ENCODE data around the gene B3GALT5.
"Not testable (repeated sequence)": the region's sequence is repeated elsewhere in the genome, so short reads cannot be mapped to it uniquely, and the experiment has no call there.

Gene B3GALT5

GRCh38 chr21:39667353-39667891, 54.7 kb downstream of the B3GALT5 start:
- no peak for DNase-seq (ENCODE audit: low spot score)

DNA sequence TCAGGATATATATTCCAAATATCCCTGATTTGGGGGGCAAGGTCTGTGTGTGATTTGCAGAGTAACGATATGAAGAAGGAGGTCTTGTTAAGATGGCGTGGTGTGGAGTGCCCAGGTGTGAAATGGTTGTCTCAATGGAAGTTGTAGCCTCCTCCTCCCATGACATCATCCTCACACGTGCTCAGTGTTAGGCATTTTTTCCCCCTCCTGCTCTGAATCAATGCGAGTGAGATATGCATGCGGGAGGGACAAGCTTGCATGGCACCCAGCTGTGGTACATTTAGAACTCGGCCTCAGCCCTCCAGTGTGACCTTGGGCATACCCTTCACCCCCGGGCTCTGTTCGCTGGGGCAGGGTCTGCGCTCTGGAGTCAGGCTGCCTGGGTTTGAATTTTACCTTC, 55.6 kb downstream of the B3GALT5 start:
- DNase-seq (ENCODE audit: low spot score), result no peak

DNA sequence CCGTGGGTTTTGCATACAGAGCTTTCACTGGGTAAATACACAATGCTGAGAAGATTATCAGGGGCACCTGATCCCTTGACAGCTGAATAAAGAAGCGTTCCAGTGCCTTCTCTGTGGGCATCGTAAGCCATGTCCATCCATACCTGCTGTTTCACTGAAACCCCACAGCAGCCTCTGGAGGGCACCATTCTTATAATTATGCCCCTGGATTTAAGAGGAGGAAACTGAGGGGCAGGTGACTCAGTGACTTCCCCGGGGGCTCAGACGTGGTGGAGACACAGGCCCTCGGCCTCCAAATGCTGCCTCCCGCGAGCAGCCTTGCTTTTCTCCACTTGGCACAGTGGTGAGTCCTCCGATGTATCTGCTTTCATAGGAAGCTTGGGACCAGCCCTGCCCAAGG, 56.7 kb downstream of the B3GALT5 start:
- no peak for DNase-seq (ENCODE audit: low spot score)

GRCh38 chr21:39669976-39670661, 57.4 kb downstream of the B3GALT5 start:
- DNase-seq (ENCODE audit: low spot score), result no peak

DNA sequence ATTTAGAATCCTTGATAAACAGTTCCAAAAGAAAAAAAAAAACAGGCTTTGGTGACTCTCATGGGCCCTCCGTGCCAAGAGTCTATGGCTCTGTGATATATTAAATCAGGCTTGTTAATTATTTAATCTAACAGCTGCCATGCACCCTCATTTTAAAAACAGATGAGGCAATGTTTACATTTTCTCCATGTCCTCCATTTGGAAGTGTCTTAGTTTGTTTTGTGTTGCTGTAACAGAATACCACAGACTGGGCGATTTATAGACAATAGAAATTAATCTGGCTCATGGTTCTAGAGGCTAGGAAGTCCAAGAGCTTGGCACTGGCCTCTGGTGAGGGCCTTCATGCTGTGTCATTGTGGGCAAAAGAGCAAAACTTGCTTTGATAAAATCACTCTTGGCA, 58.0 kb downstream of the B3GALT5 start:
- no peak for DNase-seq (ENCODE audit: low spot score)

DNA sequence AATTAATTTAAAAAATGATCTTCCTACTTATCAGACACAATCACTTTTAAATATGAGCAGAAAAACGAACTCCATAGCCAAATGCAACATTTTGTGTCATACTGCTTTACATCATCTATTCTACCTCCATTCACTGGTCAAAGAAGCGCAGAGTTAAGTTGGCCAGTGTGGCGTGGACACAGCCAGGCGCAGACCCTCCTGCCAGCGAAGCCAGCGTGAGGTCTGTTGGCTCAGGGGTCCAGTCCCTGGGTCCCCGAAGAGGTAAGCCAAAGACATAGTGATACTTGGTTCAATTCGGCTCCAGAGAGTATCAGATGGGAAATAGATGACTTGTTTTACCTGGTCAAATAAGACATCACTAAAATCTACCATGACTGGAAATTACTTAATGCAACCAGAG, 59.2 kb downstream of the B3GALT5 start:
- DNase-seq (ENCODE audit: low spot score), result no peak

DNA sequence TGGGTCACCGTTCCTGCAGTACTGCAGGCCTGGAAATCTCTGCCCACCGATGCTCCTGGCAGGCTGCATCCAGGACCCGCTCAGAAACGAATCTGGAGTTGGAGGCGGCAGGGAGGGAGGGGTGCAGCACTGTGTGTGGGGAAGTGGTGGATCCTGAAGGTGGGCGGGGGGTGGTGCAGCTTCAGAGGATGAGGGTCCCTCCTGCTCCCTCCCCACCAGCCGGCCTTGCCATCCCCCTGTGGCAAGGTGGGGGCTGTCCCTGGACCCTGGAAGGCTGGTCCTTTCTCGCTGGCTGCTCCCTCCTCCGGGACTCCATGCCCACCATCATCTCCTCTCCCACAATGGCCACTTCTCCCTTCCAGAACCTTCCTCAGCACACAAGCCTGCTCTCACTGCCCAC, 60.4 kb downstream of the B3GALT5 start:
- no peak for DNase-seq (ENCODE audit: low spot score)

DNA sequence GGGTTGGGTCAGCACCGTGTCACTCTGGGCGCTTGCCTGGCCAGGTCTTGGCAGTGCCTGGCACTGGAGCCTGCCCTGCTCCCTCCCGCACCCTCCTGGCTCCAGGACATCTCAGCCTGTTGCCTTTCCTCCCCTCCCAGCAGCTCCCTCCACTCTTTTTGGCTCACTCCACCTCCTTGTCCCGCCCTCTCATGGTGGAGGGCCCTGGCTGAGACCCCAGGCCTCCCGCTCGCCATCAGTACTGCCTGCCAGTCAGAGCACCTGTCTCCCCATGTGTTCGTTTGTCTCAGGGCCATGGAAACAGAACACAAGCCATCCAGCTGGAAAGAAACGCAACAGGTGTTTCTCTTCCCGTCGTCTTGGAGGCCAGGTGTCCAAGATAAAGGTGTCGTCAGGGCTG, 61.0 kb downstream of the B3GALT5 start:
- DNase-seq (ENCODE audit: low spot score), result no peak

GRCh38 chr21:39674801-39675200, 62.1 kb downstream of the B3GALT5 start:
- DNase-seq (ENCODE audit: low spot score), result no peak

DNA sequence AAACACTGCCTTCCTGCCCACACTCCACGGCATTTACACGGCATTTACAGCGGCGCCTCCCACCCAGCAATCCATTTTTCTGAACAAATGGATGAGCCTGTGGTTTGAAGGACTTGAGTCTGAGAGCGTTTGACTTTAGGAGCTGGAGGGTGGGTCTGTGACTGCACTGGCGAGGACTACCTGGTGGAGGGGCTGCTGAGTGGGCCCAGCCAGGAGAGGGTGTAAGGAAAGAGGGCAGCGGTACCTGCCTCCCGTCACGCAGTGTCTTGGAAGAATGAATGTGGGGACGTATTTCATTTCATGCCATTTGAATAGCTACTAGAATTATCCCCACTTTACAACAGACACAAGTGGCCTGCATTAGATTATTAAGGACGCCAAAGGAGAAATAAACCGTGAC, 62.9 kb downstream of the B3GALT5 start:
- DNase-seq (ENCODE audit: low spot score), result no peak

GRCh38 chr21:39675993-39676661, 63.4 kb downstream of the B3GALT5 start:
- DNase-seq (ENCODE audit: low spot score), result no peak

DNA sequence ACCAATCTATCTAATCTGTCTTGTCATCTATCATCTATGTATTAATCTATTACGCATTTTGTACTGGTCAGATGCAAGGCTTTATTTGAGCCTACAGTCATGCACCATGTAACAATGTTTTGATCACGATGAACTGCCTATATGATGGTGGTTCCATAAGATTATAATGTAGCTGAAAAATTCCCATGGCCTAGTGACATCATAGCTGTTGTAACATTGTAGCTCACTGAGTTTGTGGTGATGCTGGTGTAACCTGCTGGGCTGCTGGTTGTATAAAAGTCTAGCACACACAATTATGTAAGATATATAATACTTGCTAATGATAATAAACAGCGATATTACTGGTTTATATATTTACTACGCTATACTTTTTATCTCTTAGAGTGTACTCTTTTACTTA, 67.5 kb downstream of the B3GALT5 start:
- no peak for DNase-seq (ENCODE audit: low spot score)

DNA sequence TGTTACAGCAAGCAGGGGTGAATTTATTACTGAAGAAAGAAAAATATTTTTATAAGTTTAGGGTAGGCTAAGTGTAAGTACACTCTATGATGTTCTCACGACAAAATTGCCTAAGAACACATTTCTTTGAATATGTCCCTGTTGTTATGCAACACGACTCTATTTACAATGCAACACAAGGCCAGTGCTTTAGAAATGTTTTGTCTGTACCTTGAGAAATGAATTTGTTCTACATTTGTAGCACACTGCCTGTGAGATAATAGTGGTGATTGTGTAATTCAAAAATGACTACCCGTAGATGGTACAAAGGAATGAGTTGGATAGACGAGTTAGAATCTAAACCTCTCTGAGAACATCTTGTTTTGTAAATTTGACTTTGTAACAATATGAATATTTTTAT, 68.5 kb downstream of the B3GALT5 start:
- no peak for DNase-seq (ENCODE audit: low spot score)

GRCh38 chr21:39681845-39682244, 69.1 kb downstream of the B3GALT5 start:
- no peak for DNase-seq (ENCODE audit: low spot score)

GRCh38 chr21:39685236-39685635, 72.5 kb downstream of the B3GALT5 start:
- DNase-seq (ENCODE audit: low spot score), result no peak

DNA sequence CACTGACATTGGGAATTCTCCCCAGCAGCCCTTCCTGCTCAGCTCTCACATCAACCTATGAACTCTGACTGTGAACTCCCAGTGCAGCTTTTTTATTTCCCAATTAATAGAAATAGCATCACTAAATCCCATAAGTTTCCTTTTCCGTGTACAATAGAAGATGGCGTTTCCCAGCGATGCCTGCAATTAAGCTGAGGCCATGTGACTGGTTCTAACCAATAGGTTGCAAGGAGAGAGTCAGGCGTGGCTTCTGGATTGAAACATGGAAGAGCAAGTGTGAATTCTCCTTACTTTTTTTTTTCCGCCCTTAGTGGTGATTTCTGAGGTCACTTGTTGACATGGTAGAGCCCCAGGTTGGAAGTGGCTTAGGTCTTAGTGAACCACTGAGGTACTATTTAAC, 73.3 kb downstream of the B3GALT5 start:
- no peak for DNase-seq (ENCODE audit: low spot score)

GRCh38 chr21:39686646-39687468, 74.1 kb downstream of the B3GALT5 start:
- DNase-seq (ENCODE audit: low spot score), result no peak

DNA sequence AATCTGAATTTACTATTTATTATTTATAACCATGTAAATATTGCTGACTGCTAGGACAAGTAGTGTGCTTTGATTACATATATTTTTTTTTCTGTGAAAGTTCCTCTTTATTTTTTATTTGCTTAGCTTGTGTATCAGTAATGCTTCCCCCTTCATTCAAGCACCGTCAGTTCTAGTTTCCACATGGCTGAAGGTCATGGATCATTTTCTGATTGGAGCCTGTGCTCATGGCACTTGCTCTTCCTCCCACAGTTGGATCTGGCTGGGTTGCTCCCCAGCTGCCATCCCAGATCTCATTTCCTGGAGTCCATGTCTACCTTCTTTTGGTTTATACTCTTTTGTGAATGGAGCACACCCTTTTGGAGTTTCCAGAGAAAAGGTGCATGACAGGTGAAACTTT, 75.3 kb downstream of the B3GALT5 start:
- no peak for DNase-seq (ENCODE audit: low spot score)

- not testable (repeated sequence) for DNase-seq (ENCODE audit: low spot score)
These were observed 77.1 kb downstream of the B3GALT5 start for GRCh38 chr21:39689860-39690259.

DNA sequence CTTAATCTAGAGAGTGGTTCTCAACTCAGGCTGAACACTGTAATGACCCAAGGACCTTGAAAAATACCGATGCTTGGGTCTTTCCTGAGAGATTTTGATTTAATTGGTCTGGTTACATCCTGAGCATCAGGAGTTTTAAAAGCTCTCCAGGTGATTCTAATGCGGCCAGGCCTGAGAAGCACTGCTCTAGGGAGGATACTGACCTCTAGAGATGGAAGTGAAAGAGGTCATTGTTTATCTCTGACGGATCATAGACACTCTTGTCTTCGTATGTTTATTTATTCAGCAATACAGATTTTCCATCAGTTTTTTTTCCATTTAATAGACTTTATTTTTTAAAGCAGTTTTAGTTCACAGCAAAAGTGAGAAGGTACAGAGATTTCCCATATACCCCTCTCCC, 77.7 kb downstream of the B3GALT5 start:
- DNase-seq (ENCODE audit: low spot score), result no peak

DNA sequence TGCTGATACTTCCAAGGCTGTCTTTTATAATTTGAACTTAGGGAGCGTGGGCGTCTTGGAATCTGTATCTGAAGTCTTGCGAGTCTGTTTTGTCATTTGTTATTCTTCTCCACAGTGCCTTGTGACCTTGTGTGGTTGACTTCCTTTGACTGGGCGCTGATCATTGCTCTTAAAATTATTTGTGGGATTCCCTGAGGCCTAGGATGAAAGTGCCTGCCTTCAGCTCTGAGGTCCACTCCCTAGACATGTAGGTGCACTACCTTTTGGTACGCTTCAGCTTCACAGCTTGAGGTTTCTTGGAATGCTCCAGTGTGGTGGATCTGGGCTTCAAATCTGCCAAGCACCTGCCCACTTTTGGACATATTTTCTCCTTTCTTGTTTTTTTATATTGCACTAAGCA, 82.0 kb downstream of the B3GALT5 start:
- no peak for DNase-seq (ENCODE audit: low spot score)

- no peak for DNase-seq (ENCODE audit: low spot score)
These were observed 83.5 kb downstream of the B3GALT5 start for GRCh38 chr21:39696196-39696595.

DNA sequence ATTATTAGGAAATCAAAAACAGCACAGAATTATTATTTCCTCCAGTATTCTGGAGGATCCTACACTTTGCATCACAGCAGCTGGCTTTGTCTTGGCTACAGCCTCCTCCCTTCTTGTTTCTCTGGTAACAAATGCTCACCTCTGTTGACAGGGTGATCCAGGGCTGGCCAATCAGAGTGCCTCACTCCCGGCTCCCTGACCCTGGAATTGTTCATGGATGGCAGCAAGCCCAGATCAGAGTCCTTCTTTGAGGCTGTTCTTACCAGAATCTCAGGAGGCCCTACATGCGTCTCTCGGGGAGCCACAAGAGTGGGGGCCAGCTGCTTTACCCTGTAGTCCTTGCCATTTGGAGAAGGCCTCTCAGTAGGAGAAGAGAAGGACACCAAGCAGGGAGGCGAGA, 83.9 kb downstream of the B3GALT5 start:
- DNase-seq (ENCODE audit: low spot score), result no peak

Data from left forelimb (tissue), 1 donor.